Thymus (tissue), 11 donors: ENCODE results near the gene HSF5. TPM values are rescaled to one million over a fixed set of nuclear protein-coding genes. Genes with fewer than 3 reads are reported as not detected.
A peak's percentile ranks its signal among the peaks of the same experiment; 100 is the strongest.

Source experiments
- DNase-seq, 9 donors: peaks; one replicate each; pipeline ENCODE4 v3.0.0-alpha.2; 2013; ENCODE audit warnings: low spot score in 9 of 9, low read depth in 6 of 9, missing footprints in 1 of 9
- H3K27ac ChIP-seq, 2 donors: one replicate each; pipeline ENCODE4 v1.5.1; 2013; ENCODE audit warnings: control low read depth in 1 of 2, low read depth in 1 of 2, low read length in 1 of 2, mild to moderate bottlenecking in 1 of 2, moderate library complexity in 1 of 2
- H3K27me3 ChIP-seq, 2 donors: one replicate each; pipeline ENCODE4 v1.5.1; 2013; ENCODE audit warnings: low read length in 1 of 2; ENCODE audit not compliant: control insufficient read depth in 2 of 2, insufficient read depth in 1 of 2
- H3K36me3 ChIP-seq, 2 donors: one replicate each; pipeline ENCODE4 v1.5.1; 2013; ENCODE audit warnings: low read length in 1 of 2, mild to moderate bottlenecking in 1 of 2, moderate library complexity in 1 of 2; ENCODE audit not compliant: control insufficient read depth in 2 of 2, insufficient read depth in 2 of 2
- H3K4me1 ChIP-seq, 2 donors: one replicate each; pipeline ENCODE4 v1.5.1; 2013; ENCODE audit warnings: low read length in 2 of 2; ENCODE audit not compliant: control insufficient read depth in 2 of 2, insufficient read depth in 2 of 2
- H3K4me3 ChIP-seq, 2 donors: one replicate each; pipeline ENCODE4 v1.5.1; 2013; ENCODE audit warnings: low read length in 2 of 2, control low read depth in 1 of 2, mild to moderate bottlenecking in 1 of 2
- H3K9me3 ChIP-seq, 2 donors: one replicate each; pipeline ENCODE4 v1.5.1; 2013; ENCODE audit warnings: low read length in 1 of 2, mild to moderate bottlenecking in 1 of 2; ENCODE audit not compliant: control insufficient read depth in 2 of 2, insufficient read depth in 1 of 2
- WGBS: extraction: QIAGEN DNeasy Blood & Tissue Kit; methylation state at CpG from one replicate; pipeline ENCODE4 v1.1.7; 2013; 5-methylcytosine and 5-hydroxymethylcytosine counted together
- polyA plus RNA-seq: library from polyadenylated mRNA; stranded (reverse); fragments of 200-250 nt; gene quantifications from one replicate; pipeline ENCODE4 v1.2.3, GENCODE V29; 2013
- total RNA-seq: library from RNA; stranded (reverse); fragments of 120-200 nt; gene quantifications from one replicate; pipeline ENCODE4 v1.2.4, GENCODE V29; 2013
- donor health status: healthy.

Gene HSF5
- total and polyA plus RNA-seq, 2 donors: 0.90 to 0.91 TPM

- no peaks in the 10 kb centered on the region for H3K27me3 ChIP-seq
- WGBS: 97% methylated on average over 2 of the region's 2 CpGs
- no peaks in the 10 kb centered on the region for H3K36me3 ChIP-seq
- no peak overlapping the region for H3K4me3 ChIP-seq
- no peak for DNase-seq
- H3K9me3 ChIP-seq: no peaks in the 10 kb centered on the region
- no peak overlapping the region for H3K27ac ChIP-seq
- peaks cover 20 to 25% of the 10 kb centered on the region in 2 donors for H3K4me1 ChIP-seq
These were observed 97.3 kb downstream of the HSF5 start for GRCh38 chr17:58390884-58391283.

GRCh38 chr17:58388302-58389190, 99.7 kb downstream of the HSF5 start:
- DNase-seq: no peak
- Histone ChIP-seq H3K9me3 (no peaks in the 10 kb centered on the region), H3K36me3 (no peaks in the 10 kb centered on the region), H3K27me3 (no peaks in the 10 kb centered on the region), H3K4me1 (peaks cover 15 to 20% of the 10 kb centered on the region in 2 donors), H3K27ac (peak overlapping the region; percentile 36 to 70), H3K4me3 (no peak overlapping the region)
- WGBS: 95% methylated on average over 3 of the region's 3 CpGs

GRCh38 chr17:58387834-58388233, 100.4 kb downstream of the HSF5 start:
- no peaks in the 10 kb centered on the region for H3K27me3 ChIP-seq
- 10% methylated on average over 1 of the region's 1 CpG for WGBS
- no peaks in the 10 kb centered on the region for H3K9me3 ChIP-seq
- H3K36me3 ChIP-seq: no peaks in the 10 kb centered on the region
- H3K27ac ChIP-seq: peak overlapping the region in 1 of 2 donors; percentile 70
- no peak overlapping the region for H3K4me3 ChIP-seq
- DNase-seq: peak in 1 of 9 donors; percentile 49
- H3K4me1 ChIP-seq: peaks cover 17 to 22% of the 10 kb centered on the region in 2 donors

- Histone ChIP-seq H3K27ac (no peak overlapping the region), H3K9me3 (no peaks in the 10 kb centered on the region), H3K4me1 (peaks cover 22 to 31% of the 10 kb centered on the region in 2 donors), H3K27me3 (no peaks in the 10 kb centered on the region), H3K36me3 (no peaks in the 10 kb centered on the region), H3K4me3 (no peak overlapping the region)
- 98% methylated on average over 3 of the region's 3 CpGs for WGBS
- DNase-seq: no peak
These were observed 101.5 kb downstream of the HSF5 start for GRCh38 chr17:58386708-58387107.

DNA sequence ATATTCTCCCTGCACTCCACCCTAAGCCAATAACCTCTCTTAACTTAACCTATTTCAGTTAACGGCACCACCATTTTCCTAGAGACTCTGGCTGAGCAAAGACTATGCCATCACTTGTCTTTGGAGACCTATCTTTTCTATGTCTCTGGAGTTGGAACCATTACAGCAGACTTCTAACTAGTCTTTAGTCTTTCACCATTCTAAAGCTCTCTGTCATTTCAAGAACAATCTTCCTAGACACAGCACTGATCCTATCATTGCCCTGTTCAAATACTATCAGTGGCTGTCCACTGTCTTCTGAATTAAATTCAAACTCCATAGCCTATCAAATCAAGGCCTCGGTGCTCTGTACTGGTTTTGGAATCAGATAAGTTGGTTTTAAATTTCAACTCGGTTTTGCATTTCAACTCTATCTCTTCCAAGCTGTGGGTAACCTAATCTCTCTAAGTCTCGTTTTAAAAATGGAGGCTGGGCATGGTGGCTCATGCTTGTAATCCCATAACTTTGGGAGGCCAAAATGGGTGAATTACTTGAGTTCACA, 102.8 kb downstream of the HSF5 start:
- Histone ChIP-seq H3K27me3 (no peaks in the 10 kb centered on the region), H3K9me3 (no peaks in the 10 kb centered on the region), H3K27ac (no peak overlapping the region), H3K4me3 (no peak overlapping the region), H3K36me3 (no peaks in the 10 kb centered on the region), H3K4me1 (peaks cover 26 to 36% of the 10 kb centered on the region in 2 donors)
- DNase-seq: no peak
- 83% methylated on average over 4 of the region's 4 CpGs for WGBS

GRCh38 chr17:58384897-58385296, 103.3 kb downstream of the HSF5 start:
- H3K4me1 ChIP-seq: peaks cover 30 to 42% of the 10 kb centered on the region in 2 donors
- 93% methylated on average over 3 of the region's 3 CpGs for WGBS
- no peaks in the 10 kb centered on the region for H3K9me3 ChIP-seq
- no peak overlapping the region for H3K4me3 ChIP-seq
- no peak overlapping the region for H3K27ac ChIP-seq
- no peaks in the 10 kb centered on the region for H3K27me3 ChIP-seq
- H3K36me3 ChIP-seq: no peaks in the 10 kb centered on the region
- DNase-seq: no peak

DNA sequence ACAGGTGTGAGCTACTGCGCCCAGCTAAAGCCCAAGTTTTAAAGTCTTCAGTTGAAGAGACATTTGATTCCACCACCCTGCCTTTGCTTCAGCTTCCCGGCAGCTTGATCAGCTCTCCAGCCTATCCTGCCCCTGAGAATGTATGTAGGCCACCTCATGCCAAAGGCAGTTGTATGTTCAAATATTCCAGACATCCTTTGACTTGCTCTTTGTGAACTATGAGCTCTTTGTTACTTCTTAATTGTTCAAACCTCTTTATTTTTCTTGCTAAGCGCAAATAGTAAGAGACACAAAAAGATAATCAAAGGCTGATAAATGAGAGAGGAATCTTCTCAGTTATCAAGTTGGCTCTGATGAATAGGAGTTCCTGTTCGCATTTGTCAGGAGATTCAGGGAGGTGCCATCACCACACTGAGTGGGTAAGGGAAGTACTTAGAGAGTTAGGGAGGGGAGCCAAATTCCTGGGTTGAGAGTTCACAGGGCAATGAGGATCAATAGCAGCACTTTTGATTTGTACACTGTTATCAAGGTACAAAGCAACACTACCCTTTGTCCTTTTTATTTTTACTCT, 104.2 kb downstream of the HSF5 start:
- 96% methylated on average over 4 of the region's 4 CpGs for WGBS
- H3K4me1 ChIP-seq: peaks cover 39 to 49% of the 10 kb centered on the region in 2 donors

DNA sequence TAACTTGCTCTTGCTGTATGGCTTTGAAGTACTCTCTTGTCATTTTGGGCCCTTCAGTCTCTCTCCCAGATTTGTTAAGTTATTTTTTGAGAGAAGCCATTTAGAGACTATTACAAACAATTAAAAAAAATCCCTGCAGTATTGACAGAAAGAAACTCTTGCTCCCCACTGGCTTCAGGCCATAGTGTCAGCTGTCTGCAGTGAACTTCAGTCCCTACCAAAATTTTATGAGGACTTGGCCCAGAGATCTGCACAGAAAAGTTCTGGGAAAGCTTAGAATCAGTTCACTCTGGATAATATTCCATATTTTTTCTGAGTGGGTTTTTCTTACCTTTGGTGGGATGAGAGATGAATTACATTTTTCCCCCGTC, 105.4 kb downstream of the HSF5 start:
- DNase-seq: no peak
- Histone ChIP-seq H3K4me1 (peaks cover 35 to 50% of the 10 kb centered on the region in 2 donors), H3K4me3 (no peak overlapping the region), H3K27me3 (no peaks in the 10 kb centered on the region), H3K36me3 (no peaks in the 10 kb centered on the region), H3K27ac (peak overlapping the region in 1 of 2 donors; percentile 62), H3K9me3 (no peaks in the 10 kb centered on the region)
- 96% methylated on average over 1 of the region's 1 CpG for WGBS

More for the DNA sequence above, 104.2 kb downstream of the HSF5 start:
- Histone ChIP-seq H3K27ac (no peak overlapping the region), H3K9me3 (no peaks in the 10 kb centered on the region), H3K4me3 (no peak overlapping the region), H3K36me3 (no peaks in the 10 kb centered on the region), H3K27me3 (no peaks in the 10 kb centered on the region)
- no peak for DNase-seq
